SK-N-SH treated with all-trans-retinoic acid at 6 μM for 48 hours (cell line): ENCODE results near the gene PAK6.
A peak's percentile ranks its signal among the peaks of the same experiment; 100 is the strongest.

Experiments
- ATAC-seq: fragments of 200-7000 bp; cut with Tn5 transposase; 3 replicates; pipeline ENCODE4 v1.9.1; 2020; ENCODE audit warnings: mild to moderate bottlenecking, moderate library complexity
- ARNTL ChIP-seq: fragments of 450-650 bp; formaldehyde crosslinking; IDR thresholded peaks from 2 replicates; pipeline ENCODE4 v1.5.0; 2020; ENCODE audit warnings: low read depth, mild to moderate bottlenecking, moderate library complexity, borderline replicate concordance
- BACH2 ChIP-seq: fragments of 250-450 bp; sonication (Bioruptor Pico); IDR thresholded peaks from 2 replicates; pipeline ENCODE4 v1.9.0; 2021; ENCODE audit warnings: mild to moderate bottlenecking, borderline replicate concordance
- CSDC2 ChIP-seq: fragments of 250-450 bp; sonication (Bioruptor Pico); IDR thresholded peaks from 2 replicates; pipeline ENCODE4 v1.5.0; 2020; ENCODE audit warnings: mild to moderate bottlenecking, moderate library complexity
- ESRRG ChIP-seq: fragments of 250-450 bp; sonication (Bioruptor Pico); IDR thresholded peaks from 2 replicates; pipeline ENCODE4 v1.6.1; 2021; ENCODE audit warnings: mild to moderate bottlenecking
- GLIS3 ChIP-seq: fragments of 250-450 bp; sonication (Bioruptor Pico); IDR thresholded peaks from 2 replicates; pipeline ENCODE4 v1.5.0; 2020; ENCODE audit warnings: mild to moderate bottlenecking, moderate library complexity
- ISL1 ChIP-seq: fragments of 250-450 bp; sonication (Bioruptor Pico); IDR thresholded peaks from 2 replicates; pipeline ENCODE4 v2.1.2; 2022; ENCODE audit warnings: mild to moderate bottlenecking, moderate library complexity
- OSR1 ChIP-seq: fragments of 250-450 bp; sonication (Bioruptor Pico); IDR thresholded peaks from 2 replicates; pipeline ENCODE4 v1.8.0; 2022; ENCODE audit warnings: moderate library complexity, mild to moderate bottlenecking, inconsistent platforms
- PPARA ChIP-seq: fragments of 250-450 bp; sonication (Bioruptor Pico); IDR thresholded peaks from 2 replicates; pipeline ENCODE4 v1.5.0; 2020; ENCODE audit warnings: mild to moderate bottlenecking, borderline replicate concordance
- RARB ChIP-seq: fragments of 250-450 bp; sonication (Bioruptor Pico); IDR thresholded peaks from 2 replicates; pipeline ENCODE4 v1.8.0; 2021; ENCODE audit warnings: mild to moderate bottlenecking, moderate library complexity
- SNAI2 ChIP-seq: fragments of 250-450 bp; sonication (Bioruptor Pico); IDR thresholded peaks from 2 replicates; pipeline ENCODE4 v1.5.0; 2020; ENCODE audit warnings: mild to moderate bottlenecking, moderate library complexity
- TCF4 ChIP-seq: fragments of 250-450 bp; sonication (Bioruptor Pico); IDR thresholded peaks from 2 replicates; pipeline ENCODE4 v1.8.0; 2021; ENCODE audit warnings: mild to moderate bottlenecking, moderate library complexity, borderline replicate concordance
- TOX ChIP-seq: fragments of 250-450 bp; sonication (Bioruptor Pico); IDR thresholded peaks from 2 replicates; pipeline ENCODE4 v1.8.0; 2021; ENCODE audit warnings: mild to moderate bottlenecking, moderate library complexity, borderline replicate concordance
- ZC3H10 ChIP-seq: fragments of 250-450 bp; sonication (Bioruptor Pico); IDR thresholded peaks from 2 replicates; pipeline ENCODE4 v1.5.1; 2021; ENCODE audit warnings: mild to moderate bottlenecking, moderate library complexity
- ZFP3 ChIP-seq: fragments of 250-450 bp; sonication (Bioruptor Pico); IDR thresholded peaks from 2 replicates; pipeline ENCODE4 v1.5.0; 2020; ENCODE audit warnings: mild to moderate bottlenecking, moderate library complexity
- ZFP30 ChIP-seq: fragments of 450-650 bp; formaldehyde crosslinking; IDR thresholded peaks from 2 replicates; pipeline ENCODE4 v1.5.0; 2022; ENCODE audit warnings: mild to moderate bottlenecking, moderate library complexity
- ZNF565 ChIP-seq: fragments of 450-650 bp; formaldehyde crosslinking; conservative IDR thresholded peaks from 2 replicates; pipeline ENCODE4 v1.5.0; 2020; ENCODE audit warnings: low read depth, mild to moderate bottlenecking, moderate library complexity
- ZNF70 ChIP-seq: fragments of 450-650 bp; formaldehyde crosslinking; IDR thresholded peaks from 2 replicates; pipeline ENCODE4 v1.5.0; 2020; ENCODE audit warnings: mild to moderate bottlenecking, moderate library complexity
- ZNF8 ChIP-seq: fragments of 450-650 bp; formaldehyde crosslinking; IDR thresholded peaks from 2 replicates; pipeline ENCODE4 v1.5.0; 2020; ENCODE audit warnings: mild to moderate bottlenecking, moderate library complexity
- TF ChIP-seq, protein P1 (sequence below): fragments of 250-450 bp; sonication (Bioruptor Pico); IDR thresholded peaks from 2 replicates; pipeline ENCODE4 v1.5.0; 2020; ENCODE audit warnings: mild to moderate bottlenecking, moderate library complexity
- TF ChIP-seq, protein P2 (sequence below): fragments of 250-450 bp; sonication (Bioruptor Pico); IDR thresholded peaks from 2 replicates; pipeline ENCODE4 v1.8.0; 2020; ENCODE audit warnings: mild to moderate bottlenecking, moderate library complexity, borderline replicate concordance

PAK6 gene

DNA sequence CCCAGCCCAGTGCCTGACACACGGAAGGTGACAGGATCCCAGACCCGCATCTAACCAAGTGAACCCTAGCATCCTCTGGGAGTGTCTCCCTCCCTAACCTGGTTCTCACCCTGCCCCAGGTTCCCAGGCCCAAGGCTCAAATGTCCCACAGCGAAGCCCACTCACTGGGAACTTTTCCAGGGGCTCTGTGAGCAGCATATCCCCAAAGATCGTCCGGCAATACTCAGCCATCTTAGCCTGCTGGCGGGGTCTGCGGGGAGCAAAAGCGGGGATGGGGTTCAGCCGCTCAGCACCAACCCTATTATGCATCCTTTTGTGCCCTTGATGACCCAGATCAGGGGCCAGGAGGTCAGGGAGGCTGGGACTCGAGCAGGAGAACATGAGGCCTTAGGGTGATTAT lies 58.5 kb downstream of the PAK6 start (continued):
- TF ChIP-seq, protein P1, sequence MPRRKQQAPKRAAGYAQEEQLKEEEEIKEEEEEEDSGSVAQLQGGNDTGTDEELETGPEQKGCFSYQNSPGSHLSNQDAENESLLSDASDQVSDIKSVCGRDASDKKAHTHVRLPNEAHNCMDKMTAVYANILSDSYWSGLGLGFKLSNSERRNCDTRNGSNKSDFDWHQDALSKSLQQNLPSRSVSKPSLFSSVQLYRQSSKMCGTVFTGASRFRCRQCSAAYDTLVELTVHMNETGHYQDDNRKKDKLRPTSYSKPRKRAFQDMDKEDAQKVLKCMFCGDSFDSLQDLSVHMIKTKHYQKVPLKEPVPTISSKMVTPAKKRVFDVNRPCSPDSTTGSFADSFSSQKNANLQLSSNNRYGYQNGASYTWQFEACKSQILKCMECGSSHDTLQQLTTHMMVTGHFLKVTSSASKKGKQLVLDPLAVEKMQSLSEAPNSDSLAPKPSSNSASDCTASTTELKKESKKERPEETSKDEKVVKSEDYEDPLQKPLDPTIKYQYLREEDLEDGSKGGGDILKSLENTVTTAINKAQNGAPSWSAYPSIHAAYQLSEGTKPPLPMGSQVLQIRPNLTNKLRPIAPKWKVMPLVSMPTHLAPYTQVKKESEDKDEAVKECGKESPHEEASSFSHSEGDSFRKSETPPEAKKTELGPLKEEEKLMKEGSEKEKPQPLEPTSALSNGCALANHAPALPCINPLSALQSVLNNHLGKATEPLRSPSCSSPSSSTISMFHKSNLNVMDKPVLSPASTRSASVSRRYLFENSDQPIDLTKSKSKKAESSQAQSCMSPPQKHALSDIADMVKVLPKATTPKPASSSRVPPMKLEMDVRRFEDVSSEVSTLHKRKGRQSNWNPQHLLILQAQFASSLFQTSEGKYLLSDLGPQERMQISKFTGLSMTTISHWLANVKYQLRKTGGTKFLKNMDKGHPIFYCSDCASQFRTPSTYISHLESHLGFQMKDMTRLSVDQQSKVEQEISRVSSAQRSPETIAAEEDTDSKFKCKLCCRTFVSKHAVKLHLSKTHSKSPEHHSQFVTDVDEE (CRISPR knock-in tag): no peak

DNA sequence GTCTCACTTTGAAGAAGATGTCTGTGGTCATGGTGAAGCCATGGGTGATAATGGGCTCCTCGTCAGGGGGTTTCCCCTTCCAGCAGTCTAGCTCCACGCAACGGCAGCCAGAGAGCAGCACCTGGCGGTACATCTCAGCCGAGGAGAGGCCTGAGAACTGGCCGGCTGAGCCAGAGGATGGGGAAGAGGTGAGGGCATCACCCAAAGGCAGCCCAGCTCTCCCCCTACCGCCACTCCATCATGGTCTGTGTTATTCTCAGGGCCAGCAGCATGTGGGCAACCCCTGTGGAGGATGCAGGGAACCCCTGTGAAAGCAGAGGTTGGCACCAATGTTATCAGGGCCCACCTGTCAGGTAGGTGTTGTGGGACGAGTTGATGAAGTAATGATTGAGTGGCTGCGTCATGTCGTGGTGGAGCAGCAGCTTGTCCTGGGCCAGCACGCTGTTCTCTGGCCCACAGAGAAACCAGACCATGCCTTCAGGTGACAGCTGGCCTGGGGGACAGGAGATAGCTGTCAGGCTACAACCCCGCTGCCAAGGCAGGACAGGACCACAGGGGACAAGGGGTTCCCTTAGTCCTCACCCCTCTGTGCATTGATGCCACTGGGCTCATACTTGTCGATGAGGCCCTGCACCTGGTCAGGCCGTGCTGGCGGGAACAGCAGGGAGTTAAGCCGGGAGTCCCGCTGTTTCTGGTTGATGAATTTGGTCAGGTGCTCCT lies 59.5 kb downstream of the PAK6 start:
- no peak for TF ChIP-seq SNAI2 (CRISPR knock-in tag)
- no peak for ATAC-seq

DNA sequence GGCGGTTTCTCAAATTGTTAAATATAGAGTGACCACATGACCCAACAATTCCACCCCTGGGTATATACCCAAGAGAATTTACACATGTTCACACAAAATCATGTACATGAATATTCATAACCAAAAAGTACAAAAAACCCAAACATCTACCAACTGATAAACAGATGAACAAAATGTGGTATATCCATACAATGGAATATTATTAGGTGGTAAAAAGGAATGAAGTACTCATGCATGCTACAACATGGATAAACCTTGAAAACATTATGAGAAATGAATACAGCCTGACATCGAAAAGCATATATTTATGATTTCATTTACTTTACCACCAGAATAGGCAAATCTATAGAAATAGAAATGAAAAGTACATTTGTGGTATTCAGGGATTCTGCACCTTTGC lies 61.5 kb downstream of the PAK6 start:
- ATAC-seq: no peak
- peak; percentile 99 for TF ChIP-seq ZNF8 (CRISPR knock-in tag)
- no peak for TF ChIP-seq ZNF565 (CRISPR knock-in tag)

DNA sequence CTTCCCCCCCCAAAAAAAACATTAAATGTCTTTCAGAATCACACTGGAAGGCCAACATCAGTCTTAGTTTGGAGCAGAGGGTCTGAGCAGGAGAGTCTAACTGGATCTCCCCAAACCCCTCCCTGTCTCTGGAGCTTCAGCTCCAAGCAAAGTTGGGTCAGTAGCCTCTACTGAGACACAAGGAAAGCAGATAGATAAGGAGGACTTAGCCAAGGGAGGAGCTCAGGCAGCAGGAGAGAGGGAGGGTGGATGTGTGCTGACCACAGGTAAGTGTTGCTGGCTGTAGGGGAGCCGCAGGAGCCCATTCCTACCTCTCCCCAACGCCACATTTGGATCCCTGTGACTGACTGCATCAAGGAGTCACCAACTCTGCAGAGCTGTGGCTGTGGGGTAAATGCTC lies 61.9 kb downstream of the PAK6 start:
- no peak for TF ChIP-seq ISL1
- no peak for TF ChIP-seq ZFP30 (CRISPR knock-in tag)
- TF ChIP-seq OSR1: no peak
- TF ChIP-seq CSDC2 (CRISPR knock-in tag): no peak
- TF ChIP-seq ZNF8 (CRISPR knock-in tag): no peak
- no peak for TF ChIP-seq TOX (CRISPR knock-in tag)
- no peak for TF ChIP-seq ZNF70 (CRISPR knock-in tag)
- no peak for TF ChIP-seq GLIS3 (CRISPR knock-in tag)
- no peak for ATAC-seq

DNA sequence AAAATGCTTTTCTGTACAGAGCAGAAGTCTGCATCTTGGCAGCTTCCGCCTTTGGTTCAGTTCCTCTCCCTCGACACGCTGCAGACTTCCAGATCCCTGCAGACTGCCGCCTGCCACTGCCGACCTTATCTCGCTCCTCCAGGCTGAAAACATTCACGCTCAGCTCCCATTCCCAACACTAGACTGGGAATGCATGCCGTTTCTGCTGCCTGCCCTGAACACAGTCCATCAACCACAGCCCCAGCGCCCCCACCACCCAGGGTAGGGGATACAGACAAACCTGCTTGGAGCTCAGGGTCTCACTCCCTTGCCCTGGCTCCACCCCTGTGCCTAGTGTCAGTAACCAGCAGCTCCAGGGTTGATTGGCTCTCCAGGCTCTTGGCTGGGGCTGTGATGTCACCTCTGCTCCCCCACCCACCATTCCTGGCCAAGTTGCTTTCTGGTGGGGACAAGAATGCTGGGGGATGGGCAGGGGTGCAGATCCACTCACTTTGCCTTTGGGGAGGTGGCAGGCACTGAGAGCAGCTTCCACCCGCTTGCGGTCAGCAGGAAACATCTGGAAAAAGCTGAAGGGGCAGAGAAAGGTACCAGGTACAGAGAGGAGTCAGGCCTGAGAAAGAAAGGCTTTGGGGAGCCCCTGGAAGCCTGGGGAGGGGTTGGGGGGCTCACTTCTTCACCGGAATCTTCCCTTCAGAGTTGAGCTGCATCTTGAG lies 62.8 kb downstream of the PAK6 start:
- ATAC-seq: peak; percentile 62; the same call in 2 of the 3 replicates
- TF ChIP-seq CSDC2 (CRISPR knock-in tag) (no peak), TCF4 (CRISPR knock-in tag) (no peak), ZNF8 (CRISPR knock-in tag) (no peak), ZNF565 (CRISPR knock-in tag) (no peak), ZFP3 (no peak), OSR1 (no peak), TOX (CRISPR knock-in tag) (no peak), ZNF70 (CRISPR knock-in tag) (no peak), ARNTL (CRISPR knock-in tag) (no peak)
- TF ChIP-seq, protein P2, sequence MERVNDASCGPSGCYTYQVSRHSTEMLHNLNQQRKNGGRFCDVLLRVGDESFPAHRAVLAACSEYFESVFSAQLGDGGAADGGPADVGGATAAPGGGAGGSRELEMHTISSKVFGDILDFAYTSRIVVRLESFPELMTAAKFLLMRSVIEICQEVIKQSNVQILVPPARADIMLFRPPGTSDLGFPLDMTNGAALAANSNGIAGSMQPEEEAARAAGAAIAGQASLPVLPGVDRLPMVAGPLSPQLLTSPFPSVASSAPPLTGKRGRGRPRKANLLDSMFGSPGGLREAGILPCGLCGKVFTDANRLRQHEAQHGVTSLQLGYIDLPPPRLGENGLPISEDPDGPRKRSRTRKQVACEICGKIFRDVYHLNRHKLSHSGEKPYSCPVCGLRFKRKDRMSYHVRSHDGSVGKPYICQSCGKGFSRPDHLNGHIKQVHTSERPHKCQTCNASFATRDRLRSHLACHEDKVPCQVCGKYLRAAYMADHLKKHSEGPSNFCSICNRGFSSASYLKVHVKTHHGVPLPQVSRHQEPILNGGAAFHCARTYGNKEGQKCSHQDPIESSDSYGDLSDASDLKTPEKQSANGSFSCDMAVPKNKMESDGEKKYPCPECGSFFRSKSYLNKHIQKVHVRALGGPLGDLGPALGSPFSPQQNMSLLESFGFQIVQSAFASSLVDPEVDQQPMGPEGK (CRISPR knock-in tag): no peak
- TF ChIP-seq, all 23 proteins: peak for 0

DNA sequence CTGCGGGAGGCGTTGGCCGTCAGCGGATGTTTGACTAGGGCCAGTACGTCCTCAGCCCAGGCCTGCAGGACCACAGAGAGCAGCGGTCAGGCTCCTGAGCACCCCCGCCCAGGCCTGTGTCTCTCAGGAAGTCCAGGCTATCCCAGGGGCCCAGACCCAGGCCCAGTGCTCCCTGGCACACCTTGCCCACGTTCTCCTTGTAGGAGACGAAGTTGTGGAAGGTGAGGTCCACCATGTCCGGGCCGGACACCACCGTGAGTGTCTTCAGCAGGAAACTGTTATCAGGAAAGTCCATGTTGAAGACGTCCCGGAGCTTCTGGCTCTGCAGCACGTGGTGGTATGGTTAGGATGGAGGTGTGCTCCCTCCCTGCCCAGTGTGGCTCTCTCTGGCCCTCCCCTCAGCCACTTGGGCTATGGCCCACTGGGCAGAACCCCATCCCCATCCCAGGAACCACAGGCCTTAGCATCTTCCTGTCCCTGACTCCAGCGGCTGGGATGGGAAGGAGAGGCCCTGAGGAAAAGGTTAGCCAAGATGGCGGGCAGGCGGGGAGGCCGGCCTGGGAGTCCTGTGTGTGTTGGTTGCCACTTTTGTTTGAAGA lies 63.5 kb downstream of the PAK6 start:
- ATAC-seq: no peak
- TF ChIP-seq OSR1 (no peak), GLIS3 (CRISPR knock-in tag) (no peak), ZNF565 (CRISPR knock-in tag) (no peak), ARNTL (CRISPR knock-in tag) (no peak), ZC3H10 (CRISPR knock-in tag) (no peak), BACH2 (no peak), PPARA (CRISPR knock-in tag) (no peak), CSDC2 (CRISPR knock-in tag) (no peak), RARB (CRISPR knock-in tag) (no peak), ESRRG (CRISPR knock-in tag) (no peak), ZNF70 (CRISPR knock-in tag) (no peak)
- TF ChIP-seq, protein P2 (CRISPR knock-in tag): no peak
